GM03348 (cell line): Measurements from ENCODE around the gene NPAS3.

Experiments
- DNase-seq: peaks from one replicate; pipeline ENCODE4 v3.0.0; 2012; ENCODE audit warnings: low spot score

NPAS3 gene

GRCh38 chr14:32938719-32939253 lies at the start of gene NPAS3:
TSS of gene NPAS3 (plus strand) at chr14:32938879.
- DNase-seq: peak; percentile 66

- peak; percentile 25 for DNase-seq
Observed at GRCh38 chr14:32896979-32897697, 41.5 kb upstream of the NPAS3 start.

GRCh38 chr14:32897698-32898064 lies 41.0 kb upstream of the NPAS3 start:
- no peak for DNase-seq

GRCh38 chr14:32898876-32899275 lies 39.8 kb upstream of the NPAS3 start:
- DNase-seq: no peak

- no peak for DNase-seq
Observed at GRCh38 chr14:32900547-32900946, 38.1 kb upstream of the NPAS3 start.

- DNase-seq: no peak
Observed at GRCh38 chr14:32905013-32905412, 33.7 kb upstream of the NPAS3 start.

- DNase-seq: no peak
Observed at GRCh38 chr14:32906672-32907071, 32.0 kb upstream of the NPAS3 start.

- peak; percentile 21 for DNase-seq
Observed at GRCh38 chr14:32908196-32909084, 30.2 kb upstream of the NPAS3 start.

GRCh38 chr14:32913725-32914124 lies 25.0 kb upstream of the NPAS3 start:
- DNase-seq: no peak

GRCh38 chr14:32914391-32914790 lies 24.3 kb upstream of the NPAS3 start:
- no peak for DNase-seq

GRCh38 chr14:32920696-32921276 lies 17.9 kb upstream of the NPAS3 start:
- DNase-seq: no peak

- no peak for DNase-seq
Observed at GRCh38 chr14:32925439-32925838, 13.2 kb upstream of the NPAS3 start.

- no peak for DNase-seq
Observed at GRCh38 chr14:32932302-32932913, 6.3 kb upstream of the NPAS3 start.

GRCh38 chr14:32932914-32933628 lies 5.6 kb upstream of the NPAS3 start:
- DNase-seq: peak; percentile 15

GRCh38 chr14:32933629-32934072 lies 5.0 kb upstream of the NPAS3 start:
- DNase-seq: peak; percentile 49

GRCh38 chr14:32934073-32934880 lies 4.4 kb upstream of the NPAS3 start:
- peak; percentile 60 for DNase-seq

- no peak for DNase-seq
Observed at GRCh38 chr14:32934881-32935633, 3.6 kb upstream of the NPAS3 start.

- DNase-seq: peak; percentile 94
Observed at GRCh38 chr14:32939254-32940065, 781 bp downstream of the NPAS3 start.

GRCh38 chr14:32940066-32940651 lies 1.5 kb downstream of the NPAS3 start:
- DNase-seq: no peak
